Iris pigment epithelial cell (primary cell): ENCODE data around the gene CST4.
"Not testable (repeated sequence)": the region's sequence is repeated elsewhere in the genome, so short reads cannot be mapped to it uniquely, and the experiment has no call there.

Experiments used
- DNase-seq: peaks from one replicate; pipeline ENCODE4 v3.0.0-alpha.2; 2011; ENCODE audit warnings: low read depth

CST4 gene

DNA sequence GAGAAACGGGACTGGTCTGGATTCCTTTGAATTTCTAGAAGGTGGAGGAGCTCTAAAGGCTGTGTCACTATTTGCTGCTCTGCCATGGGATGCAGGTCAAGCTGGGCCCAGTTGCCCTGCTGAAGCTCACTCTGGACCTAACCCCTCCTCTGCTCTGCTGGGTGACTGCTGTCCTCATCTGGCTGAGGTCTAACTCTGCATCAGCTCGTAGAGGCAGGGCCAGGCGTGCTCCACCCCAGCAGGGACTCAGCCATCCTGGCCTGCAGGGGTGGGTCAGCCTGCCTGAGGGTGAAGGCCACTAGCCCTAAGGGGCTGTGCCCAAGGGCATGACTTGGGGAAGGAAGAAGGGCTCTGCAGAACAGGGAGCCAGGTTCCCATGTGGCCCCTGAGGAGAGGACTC lies 852 bp downstream of the CST4 start:
- DNase-seq: no peak

DNA sequence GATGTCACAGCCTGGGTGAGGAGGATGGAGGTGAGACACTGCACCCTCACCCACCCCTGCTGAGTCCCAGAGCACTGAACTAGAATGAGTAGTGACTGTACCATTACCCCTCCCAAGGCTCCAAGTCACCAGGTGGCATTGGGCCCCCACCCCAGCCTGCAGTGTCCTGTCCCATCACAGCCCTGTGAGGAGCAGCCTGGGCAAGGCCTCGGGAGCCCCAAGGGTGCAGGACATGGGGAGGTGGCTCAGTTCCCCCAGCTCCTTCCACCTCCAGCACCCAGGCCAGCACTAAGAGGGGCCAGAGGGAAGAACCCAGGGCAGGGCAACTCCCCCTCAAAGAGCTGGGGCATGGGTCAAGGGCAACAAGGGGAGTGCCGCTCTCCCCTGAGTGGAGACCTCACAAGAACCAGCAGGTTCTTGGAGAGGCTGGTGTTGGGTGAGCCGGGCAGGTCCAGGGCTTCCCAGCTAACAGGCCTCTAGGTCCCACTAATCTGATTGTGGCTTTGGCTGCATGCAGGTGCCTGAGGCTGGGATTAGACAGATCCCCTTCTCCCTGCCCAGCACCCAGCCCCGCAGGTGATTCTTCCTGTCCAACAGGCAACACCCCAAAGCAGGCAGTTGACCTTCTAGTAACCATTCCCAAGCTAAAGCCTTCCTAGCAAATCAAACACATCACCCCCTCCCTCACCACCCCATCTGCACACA lies 2.6 kb downstream of the CST4 start:
- DNase-seq: no peak

DNA sequence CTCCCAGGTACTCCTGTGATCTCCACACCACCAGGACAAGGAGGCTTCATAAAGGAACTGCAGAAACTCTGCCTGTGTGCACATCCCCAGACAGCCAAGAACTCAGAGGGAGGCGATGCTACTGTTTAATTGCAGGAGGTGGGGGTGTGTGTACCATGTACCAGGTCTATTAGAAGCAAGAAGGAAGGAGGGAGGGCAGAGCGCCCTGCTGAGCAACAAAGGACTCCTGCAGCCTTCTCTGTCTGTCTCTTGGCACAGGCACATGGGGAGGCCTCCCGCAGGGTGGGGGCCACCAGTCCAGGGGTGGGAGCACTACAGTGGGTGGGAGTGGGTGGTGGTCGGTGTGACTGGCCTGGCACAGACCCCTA lies 3.3 kb downstream of the CST4 start:
- DNase-seq: not testable (repeated sequence)

GRCh38 chr20:23684261-23684660 lies 4.6 kb downstream of the CST4 start:
- no peak for DNase-seq

DNA sequence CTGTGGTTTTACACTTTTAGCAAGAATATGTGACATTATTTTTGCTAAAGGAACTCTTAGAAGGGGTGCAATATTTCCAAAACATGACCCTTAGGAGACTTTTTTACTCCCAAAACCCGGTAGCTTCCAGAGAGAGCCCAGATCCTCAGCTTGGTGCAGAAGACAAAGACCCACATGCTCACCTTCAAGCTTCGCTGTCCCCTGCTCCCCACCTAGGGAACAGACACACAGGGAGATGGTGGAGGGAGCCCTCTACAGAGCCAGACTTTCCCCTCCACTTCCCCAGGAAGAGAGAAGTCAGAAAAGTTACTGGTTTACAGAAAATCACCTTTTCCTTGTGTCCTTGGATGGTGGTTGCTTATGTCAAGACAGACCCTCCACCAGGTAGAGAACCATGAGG lies 5.0 kb downstream of the CST4 start:
- DNase-seq: no peak

GRCh38 chr20:23683281-23683680 lies 5.6 kb downstream of the CST4 start:
- DNase-seq: no peak

DNA sequence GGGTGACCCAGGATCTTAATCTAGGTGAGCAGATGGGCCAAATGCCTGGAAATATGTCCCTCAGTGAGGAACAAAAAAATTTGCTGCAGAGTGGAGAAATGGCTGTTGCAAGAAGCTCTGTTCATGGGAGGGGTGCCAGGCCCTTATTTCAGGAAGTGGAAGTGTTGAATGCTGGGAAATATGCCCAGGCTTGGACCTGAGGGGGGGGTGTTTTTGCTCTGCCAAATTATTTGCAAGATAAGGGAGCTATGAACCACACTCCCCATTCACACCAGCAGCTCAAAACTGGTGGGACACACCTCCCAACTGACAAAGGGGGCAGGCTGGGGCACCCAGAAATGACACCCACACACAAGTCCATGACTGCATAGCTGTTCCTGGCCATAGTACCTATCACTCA lies 8.7 kb downstream of the CST4 start:
- DNase-seq: no peak

- no peak for DNase-seq
These were observed 9.4 kb downstream of the CST4 start for GRCh38 chr20:23679133-23680092.

DNA sequence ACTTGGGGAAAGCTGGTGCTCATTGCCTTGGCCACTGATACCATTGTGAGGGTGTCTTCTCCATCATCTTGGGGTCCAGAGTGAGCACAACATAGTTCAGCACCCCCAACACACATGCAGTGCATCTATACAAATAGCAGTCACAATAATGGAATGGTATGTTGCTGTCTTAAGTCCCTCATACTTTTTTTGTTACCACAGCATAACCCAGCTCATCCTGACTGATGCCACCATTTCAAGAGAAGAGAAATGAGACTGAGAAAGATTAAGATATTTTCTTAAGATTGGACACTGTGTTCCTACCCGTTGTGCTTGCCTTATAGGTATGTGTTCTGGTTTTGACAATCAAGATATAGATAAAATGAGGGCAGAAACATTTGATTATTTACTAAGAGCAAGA lies 15.6 kb downstream of the CST4 start:
- DNase-seq: no peak

- DNase-seq: no peak
These were observed 16.7 kb downstream of the CST4 start for GRCh38 chr20:23672158-23672557.

DNA sequence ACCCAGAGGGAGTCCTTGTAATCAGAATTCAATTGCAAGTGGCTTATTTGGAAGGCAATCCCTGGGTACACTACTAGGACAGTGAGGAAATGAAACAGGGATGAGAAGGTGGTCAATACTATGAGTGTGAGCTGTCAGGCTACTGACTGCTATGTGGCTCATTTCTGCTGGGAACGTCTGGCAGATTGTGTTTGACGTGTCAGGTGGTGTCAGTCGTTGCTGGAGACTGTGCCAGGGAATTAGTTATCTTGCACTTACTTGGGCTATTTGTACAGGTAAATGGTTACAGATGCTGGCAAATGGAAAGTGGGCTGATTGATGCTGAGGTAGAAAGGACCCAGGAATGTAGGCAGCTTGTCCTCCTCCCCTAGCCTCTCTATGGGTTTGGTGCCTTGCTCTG lies 17.4 kb downstream of the CST4 start:
- DNase-seq: no peak

GRCh38 chr20:23670361-23670760 lies 18.5 kb downstream of the CST4 start:
- no peak for DNase-seq

GRCh38 chr20:23669866-23670265 lies 19.0 kb downstream of the CST4 start:
- DNase-seq: no peak

DNA sequence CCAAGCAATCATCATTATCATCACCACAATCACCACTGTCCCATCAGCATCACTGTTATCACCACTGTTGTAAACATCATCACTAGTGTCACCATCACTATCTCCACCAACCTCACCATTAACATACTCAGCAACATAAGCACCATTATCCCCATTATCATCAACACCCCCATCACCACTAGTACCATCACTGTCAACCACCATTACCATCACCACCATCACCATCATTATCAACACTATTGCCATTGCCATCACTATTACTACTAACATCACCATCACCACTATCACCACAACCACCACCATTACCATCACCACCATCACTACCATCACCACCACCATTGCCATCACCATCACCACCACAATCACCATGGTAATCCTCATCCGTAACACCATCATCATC lies 19.5 kb downstream of the CST4 start:
- no peak for DNase-seq

- DNase-seq: peak; percentile 61
These were observed 20.3 kb downstream of the CST4 start for GRCh38 chr20:23668477-23668951.

DNA sequence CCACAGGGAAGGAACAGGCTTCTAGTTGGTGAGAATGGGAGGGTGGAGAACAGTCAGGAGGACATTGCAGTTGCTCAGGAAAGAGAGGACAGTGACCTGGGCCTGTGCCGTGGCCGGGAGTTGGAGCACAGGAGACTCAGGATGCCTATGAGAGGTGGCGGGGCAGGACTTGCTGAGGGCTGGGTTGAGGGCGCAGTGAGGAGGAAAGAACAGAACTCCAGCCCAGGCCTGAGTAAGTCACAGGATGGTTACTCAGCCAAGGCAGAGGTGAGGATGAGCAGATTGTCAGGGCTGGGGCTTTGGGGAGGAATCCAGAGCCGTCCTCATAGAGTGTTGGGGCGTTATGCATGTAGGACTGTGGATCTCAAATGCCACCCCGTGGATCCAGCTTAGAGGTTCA lies 21.2 kb downstream of the CST4 start:
- no peak for DNase-seq

DNA sequence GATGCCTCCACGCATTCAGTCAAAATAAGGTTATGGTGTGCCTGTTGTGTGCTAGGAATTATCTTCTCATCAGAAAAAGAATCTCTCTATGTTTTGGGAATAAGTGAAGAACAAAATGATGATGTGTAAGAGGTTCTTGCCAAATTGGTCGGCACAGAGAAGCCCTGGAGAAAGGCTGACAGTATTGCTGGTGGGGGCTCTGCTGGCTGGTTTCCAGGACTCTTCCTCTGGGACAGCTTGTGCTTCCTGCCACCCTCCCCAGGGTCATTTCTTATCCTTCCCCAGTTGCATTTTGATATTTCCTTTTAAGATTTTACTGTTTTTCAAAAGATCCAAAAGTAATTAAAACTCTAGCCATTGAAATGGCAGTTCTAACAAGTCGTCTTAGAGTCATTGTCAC lies 22.1 kb downstream of the CST4 start:
- DNase-seq: no peak

GRCh38 chr20:23666189-23666588 lies 22.6 kb downstream of the CST4 start:
- peak; percentile 14 for DNase-seq

DNA sequence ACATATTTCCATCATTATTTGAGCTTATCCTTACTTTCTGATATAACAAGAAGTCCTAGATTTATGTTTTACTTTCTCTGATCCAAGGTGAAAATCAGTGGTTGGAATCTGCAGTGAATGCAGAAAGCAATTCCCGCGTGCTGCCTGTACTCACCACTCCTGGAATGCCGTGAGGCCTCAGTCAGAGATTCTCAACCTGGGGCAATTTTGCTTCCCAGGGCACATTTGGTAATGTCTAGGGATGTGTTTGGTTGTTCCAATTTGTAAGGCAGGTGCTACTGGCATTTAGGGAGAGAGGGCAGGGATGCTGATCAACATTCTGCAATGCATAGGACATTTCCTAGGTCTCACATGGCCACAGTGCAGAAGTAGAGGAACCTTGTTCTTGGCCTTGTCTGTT lies 23.9 kb downstream of the CST4 start:
- DNase-seq: no peak

- not testable (repeated sequence) for DNase-seq
These were observed 24.8 kb downstream of the CST4 start for GRCh38 chr20:23664046-23664445.

DNA sequence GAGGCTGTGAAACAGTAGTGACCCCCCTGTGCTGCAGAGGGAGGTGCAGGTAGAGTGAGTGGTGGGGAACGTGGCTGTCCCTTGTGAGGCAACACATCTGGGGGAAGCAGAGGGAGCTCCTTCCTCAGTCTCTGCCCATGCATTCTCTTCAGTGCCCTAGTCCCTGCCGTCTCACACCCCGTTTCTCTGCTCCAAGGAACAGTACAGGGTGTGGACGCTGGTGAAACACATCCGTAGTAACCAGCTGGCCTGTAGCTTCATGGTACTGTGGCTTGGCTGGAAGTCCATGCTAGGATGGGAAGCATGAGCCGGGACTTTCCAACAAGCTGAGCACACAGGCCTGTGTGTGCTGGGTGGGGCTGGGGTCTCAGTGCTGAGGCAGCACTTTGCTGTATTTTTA lies 25.7 kb downstream of the CST4 start:
- no peak for DNase-seq

- no peak for DNase-seq
These were observed 26.5 kb downstream of the CST4 start for GRCh38 chr20:23662276-23662870.

- no peak for DNase-seq
These were observed 27.8 kb downstream of the CST4 start for GRCh38 chr20:23661002-23661429.
